ENCODE results near the gene PHB1. TPM values are rescaled to one million over a fixed set of nuclear protein-coding genes. Genes with fewer than 3 reads are reported as not detected.

PHB1 gene
- total RNA-seq, result 108 to 129 TPM (median 114 TPM) in 3 replicates
- long read RNA-seq, transcript PHB-201 (7 exons, 1,832 nt), result major isoform, 130 of 142 reads
- long read RNA-seq, partial matches to known transcripts, result 4 of 142 reads
- long read RNA-seq, other reads (novel, unspliced or antisense), result 3 of 142 reads

DNA sequence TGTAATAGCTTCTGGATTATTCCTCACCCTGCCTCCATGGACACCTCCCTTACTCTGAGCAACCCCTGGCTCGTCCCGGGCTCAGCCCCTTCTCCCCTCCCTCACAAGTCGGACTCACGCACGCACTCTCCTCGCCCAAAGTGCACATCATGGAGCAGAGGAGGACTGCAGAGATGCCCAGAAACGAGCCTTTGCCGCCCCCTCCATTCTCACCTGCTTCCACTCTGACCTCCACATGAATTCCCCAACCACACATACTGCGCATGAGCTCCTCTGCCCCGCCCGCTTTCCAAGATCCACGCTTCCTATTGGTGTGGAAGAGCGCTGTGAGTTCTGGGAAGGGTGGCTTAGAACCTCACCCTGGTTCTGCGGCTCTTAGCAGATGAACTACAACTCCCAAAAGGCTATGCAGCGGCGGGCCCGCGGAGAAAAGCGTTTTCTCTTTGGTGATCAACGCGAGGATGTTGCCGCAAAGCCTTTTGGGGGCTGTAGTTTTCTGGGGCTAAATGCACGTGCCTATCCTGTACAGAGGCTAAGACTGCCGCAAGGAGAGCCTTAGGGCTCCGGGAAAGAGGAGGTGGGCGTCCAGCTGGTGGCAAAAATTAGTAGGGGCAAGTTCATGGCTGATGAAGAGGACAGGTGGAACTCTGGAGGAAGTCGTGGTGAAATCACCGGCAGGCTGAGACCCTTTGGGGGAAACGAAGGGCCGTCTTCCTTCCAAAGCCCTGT is at the start of gene PHB1:
Gene PHB1, minus strand, starts transcription at position 261 of the 729 bp plus-strand sequence. CDS start 1,618 bp downstream, outside the sequence.
- Mint-ChIP-seq H3K27me3 (ENCODE audit: low read depth) (peaks cover 1% of the 10 kb centered on the region), H3K9me3 (ENCODE audit: low read depth) (no peaks in the 10 kb centered on the region), H3K36me3 (ENCODE audit: low read depth) (peaks cover 8% of the 10 kb centered on the region), H3K4me3 (ENCODE audit: unreplicated experiment) (peak within 1 kb of the TSS; percentile 99), H3K27ac (ENCODE audit: unreplicated experiment) (peak within 1 kb of the TSS; percentile 93), H3K4me1 (ENCODE audit: low read depth) (peaks cover 23% of the 10 kb centered on the region)
- TF ChIP-seq, protein P1, sequence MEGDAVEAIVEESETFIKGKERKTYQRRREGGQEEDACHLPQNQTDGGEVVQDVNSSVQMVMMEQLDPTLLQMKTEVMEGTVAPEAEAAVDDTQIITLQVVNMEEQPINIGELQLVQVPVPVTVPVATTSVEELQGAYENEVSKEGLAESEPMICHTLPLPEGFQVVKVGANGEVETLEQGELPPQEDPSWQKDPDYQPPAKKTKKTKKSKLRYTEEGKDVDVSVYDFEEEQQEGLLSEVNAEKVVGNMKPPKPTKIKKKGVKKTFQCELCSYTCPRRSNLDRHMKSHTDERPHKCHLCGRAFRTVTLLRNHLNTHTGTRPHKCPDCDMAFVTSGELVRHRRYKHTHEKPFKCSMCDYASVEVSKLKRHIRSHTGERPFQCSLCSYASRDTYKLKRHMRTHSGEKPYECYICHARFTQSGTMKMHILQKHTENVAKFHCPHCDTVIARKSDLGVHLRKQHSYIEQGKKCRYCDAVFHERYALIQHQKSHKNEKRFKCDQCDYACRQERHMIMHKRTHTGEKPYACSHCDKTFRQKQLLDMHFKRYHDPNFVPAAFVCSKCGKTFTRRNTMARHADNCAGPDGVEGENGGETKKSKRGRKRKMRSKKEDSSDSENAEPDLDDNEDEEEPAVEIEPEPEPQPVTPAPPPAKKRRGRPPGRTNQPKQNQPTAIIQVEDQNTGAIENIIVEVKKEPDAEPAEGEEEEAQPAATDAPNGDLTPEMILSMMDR (IDR thresholded peaks at IDR 0.05), result no peak
- DNase-seq (ENCODE audit: low spot score), result peak; percentile 97

DNA sequence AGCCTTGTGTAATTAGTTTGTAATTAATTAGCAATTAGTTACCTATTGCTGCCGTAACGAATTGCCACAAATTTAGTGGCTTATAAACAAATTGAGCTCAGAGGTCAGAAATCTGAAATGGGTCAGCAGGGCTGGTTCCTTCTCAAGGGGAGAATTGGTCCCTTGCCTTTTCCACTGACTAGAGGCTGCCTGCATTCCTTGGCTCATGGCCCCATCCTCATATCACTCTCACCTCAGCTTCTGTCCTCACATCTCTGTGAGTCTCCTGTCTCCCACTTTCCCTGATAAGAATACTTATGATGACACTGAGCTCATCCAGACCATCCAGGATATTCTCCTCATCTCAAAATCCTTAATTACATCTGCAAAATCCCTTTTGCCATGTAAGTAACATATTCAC is 49.4 kb upstream of the PHB1 start:
- no peak overlapping the region for H3K27ac Mint-ChIP-seq (ENCODE audit: unreplicated experiment)
- peaks cover 71% of the 10 kb centered on the region for H3K27me3 Mint-ChIP-seq (ENCODE audit: low read depth)
- no peak for DNase-seq (ENCODE audit: low spot score)
- H3K4me1 Mint-ChIP-seq (ENCODE audit: low read depth), result no peaks in the 10 kb centered on the region
- H3K4me3 Mint-ChIP-seq (ENCODE audit: unreplicated experiment), result no peak overlapping the region
- TF ChIP-seq, protein P1 (IDR thresholded peaks at IDR 0.05), result no peak
- peaks cover 4% of the 10 kb centered on the region for H3K9me3 Mint-ChIP-seq (ENCODE audit: low read depth)
- H3K36me3 Mint-ChIP-seq (ENCODE audit: low read depth), result no peaks in the 10 kb centered on the region

DNA sequence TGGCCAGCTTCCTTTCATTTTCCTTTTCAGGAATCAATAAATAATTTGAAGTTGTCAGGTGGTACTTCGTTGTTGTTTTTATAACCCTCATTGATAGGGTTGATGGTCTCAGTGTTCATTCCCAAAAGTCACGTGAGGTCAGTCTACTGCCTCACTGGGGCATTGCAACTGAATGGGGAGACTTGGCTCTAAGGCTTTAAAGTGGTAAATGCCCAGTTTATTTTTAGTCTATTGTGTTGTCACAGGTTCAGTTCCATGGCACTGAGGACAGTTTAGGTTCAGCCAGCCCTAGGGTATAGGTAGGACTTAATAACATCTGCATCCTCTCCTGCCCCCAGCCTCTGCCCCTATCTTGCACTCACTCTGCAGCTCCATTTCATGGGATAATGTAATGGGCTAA is 46.9 kb upstream of the PHB1 start:
- H3K27me3 Mint-ChIP-seq (ENCODE audit: low read depth), result peaks cover 62% of the 10 kb centered on the region
- DNase-seq (ENCODE audit: low spot score), result no peak
- peaks cover 4% of the 10 kb centered on the region for H3K9me3 Mint-ChIP-seq (ENCODE audit: low read depth)
- H3K36me3 Mint-ChIP-seq (ENCODE audit: low read depth), result peaks cover 6% of the 10 kb centered on the region
- H3K4me1 Mint-ChIP-seq (ENCODE audit: low read depth), result peaks cover 4% of the 10 kb centered on the region
- TF ChIP-seq, protein P1 (IDR thresholded peaks at IDR 0.05), result no peak
- H3K27ac Mint-ChIP-seq (ENCODE audit: unreplicated experiment), result no peak overlapping the region
- H3K4me3 Mint-ChIP-seq (ENCODE audit: unreplicated experiment), result no peak overlapping the region

DNA sequence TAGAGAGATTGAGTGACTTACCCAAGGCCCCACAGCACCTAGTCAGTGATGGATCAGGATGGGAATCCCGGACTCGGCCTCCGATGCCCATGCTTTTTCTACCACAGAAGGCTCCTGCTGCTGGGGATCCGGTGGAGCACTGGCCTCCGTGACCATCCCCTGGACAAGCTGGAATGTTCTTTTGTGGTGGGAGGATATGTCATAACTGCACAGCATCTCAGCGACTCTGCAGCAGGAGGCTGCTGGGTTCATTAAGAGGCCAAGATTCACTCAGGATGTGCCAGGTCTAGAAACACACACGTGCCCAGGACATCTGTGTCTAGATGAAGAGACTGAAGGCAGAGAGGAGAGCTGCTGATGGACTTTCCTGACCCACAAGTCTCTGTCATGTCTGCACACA is 45.7 kb upstream of the PHB1 start:
- Mint-ChIP-seq H3K27me3 (ENCODE audit: low read depth) (peaks cover 55% of the 10 kb centered on the region), H3K9me3 (ENCODE audit: low read depth) (peaks cover 4% of the 10 kb centered on the region), H3K4me1 (ENCODE audit: low read depth) (peaks cover 12% of the 10 kb centered on the region), H3K36me3 (ENCODE audit: low read depth) (peaks cover 6% of the 10 kb centered on the region), H3K27ac (ENCODE audit: unreplicated experiment) (no peak overlapping the region), H3K4me3 (ENCODE audit: unreplicated experiment) (no peak overlapping the region)
- TF ChIP-seq, protein P1 (IDR thresholded peaks at IDR 0.05), result no peak
- no peak for DNase-seq (ENCODE audit: low spot score)

DNA sequence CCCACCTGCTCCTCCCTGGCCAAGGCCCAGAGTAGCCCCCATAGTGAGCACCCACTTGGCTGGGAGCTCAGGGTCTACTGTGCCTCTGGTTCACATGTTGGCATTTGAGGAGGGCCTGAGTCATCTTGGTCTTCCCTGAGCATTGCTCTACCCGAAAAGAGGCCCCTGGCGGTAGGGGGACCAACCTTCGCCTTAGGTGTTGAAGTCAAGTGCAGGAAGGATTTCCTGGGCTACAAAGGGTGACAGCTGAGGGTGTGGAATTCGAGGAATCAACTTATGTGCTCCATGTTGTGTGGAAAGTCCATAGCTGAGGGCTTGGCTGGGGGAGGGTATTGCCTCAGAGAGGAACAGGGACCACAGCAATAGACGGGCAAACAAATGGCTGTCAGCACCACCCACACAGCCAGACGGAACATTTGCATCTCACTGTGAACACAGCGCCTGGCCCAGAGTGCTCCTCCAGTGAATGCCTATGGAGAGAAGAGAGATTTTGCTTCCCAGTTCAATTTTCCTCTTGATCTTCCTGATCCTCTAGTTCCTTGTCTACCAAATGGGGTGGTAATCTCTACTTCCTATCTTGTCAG is 44.8 kb upstream of the PHB1 start:
- peaks cover 4% of the 10 kb centered on the region for H3K9me3 Mint-ChIP-seq (ENCODE audit: low read depth)
- peaks cover 47% of the 10 kb centered on the region for H3K27me3 Mint-ChIP-seq (ENCODE audit: low read depth)
- DNase-seq (ENCODE audit: low spot score), result no peak
- H3K4me1 Mint-ChIP-seq (ENCODE audit: low read depth), result peaks cover 16% of the 10 kb centered on the region
- H3K4me3 Mint-ChIP-seq (ENCODE audit: unreplicated experiment), result no peak overlapping the region
- H3K27ac Mint-ChIP-seq (ENCODE audit: unreplicated experiment), result no peak overlapping the region
- TF ChIP-seq, protein P1 (IDR thresholded peaks at IDR 0.05), result no peak
- H3K36me3 Mint-ChIP-seq (ENCODE audit: low read depth), result peaks cover 6% of the 10 kb centered on the region

Measured in chondrocyte (in vitro differentiated cells).